Uterus (tissue), 2 donors: ENCODE results near the gene RS1.

Source experiments
- CTCF ChIP-seq, 4 experiments: fragments of 200-600 bp in 2 of 4; fragments of 450-650 bp in 2 of 4; sonication (generic) in 2 of 4; IDR thresholded peaks; one replicate each; pipeline ENCODE4 v1.5.1; 2016 to 2019; ENCODE audit warnings: antibody characterized with exemption in 4 of 4, mild to moderate bottlenecking in 2 of 4, moderate library complexity in 1 of 4
- POLR2A ChIP-seq, 2 donors: fragments of 450-650 bp; IDR thresholded peaks; one replicate each; pipeline ENCODE4 v1.6.1; 2016; ENCODE audit warnings: antibody characterized with exemption in 2 of 2, mild to moderate bottlenecking in 1 of 2, moderate library complexity in 1 of 2

GRCh38 chrX:18647621-18648020, 24.3 kb downstream of the RS1 start:
- TF ChIP-seq CTCF (IDR thresholded peaks at IDR 0.05) (no peak), POLR2A (IDR thresholded peaks at IDR 0.05) (no peak)
